ENCODE measurements around the gene MRGPRD. TPM values are rescaled to one million over a fixed set of nuclear protein-coding genes. Genes with fewer than 3 reads are reported as not detected.

The MRGPRD gene
- total RNA-seq, 1 experiment from 2014 or later, result not detected

GRCh38 chr11:68932933-68933577 lies 47.7 kb downstream of the MRGPRD start:
- Histone ChIP-seq H3K4me3 (no peak overlapping the region), H3K27ac (no peak overlapping the region), H3K36me3 (ENCODE audit: low read depth) (no peaks in the 10 kb centered on the region), H4K20me1 (ENCODE audit: insufficient read depth) (no peaks in the 10 kb centered on the region), H3K9me3 (ENCODE audit: insufficient read depth, low read depth) (no peaks in the 10 kb centered on the region), H3K79me2 (ENCODE audit: low read depth) (no peaks in the 10 kb centered on the region), H3K4me1 (replicated peaks; ENCODE audit: insufficient read depth) (no peaks in the 10 kb centered on the region), H2AFZ (no peak overlapping the region), H3K4me2 (no peak overlapping the region), H3K27me3 (ENCODE audit: insufficient read depth, low read depth) (no peaks in the 10 kb centered on the region), H3K9me2 (ENCODE audit: insufficient read depth) (no peaks in the 10 kb centered on the region), H3F3A (ENCODE audit: insufficient read depth, low read depth) (no peaks in the 10 kb centered on the region)
- DNase-seq, result no peak
- CTCF ChIA-PET, result no interaction called here
- TF ChIP-seq EZH2 (IDR thresholded peaks at IDR 0.05; ENCODE audit: low read depth), result no peak
- TF ChIP-seq, protein P1, sequence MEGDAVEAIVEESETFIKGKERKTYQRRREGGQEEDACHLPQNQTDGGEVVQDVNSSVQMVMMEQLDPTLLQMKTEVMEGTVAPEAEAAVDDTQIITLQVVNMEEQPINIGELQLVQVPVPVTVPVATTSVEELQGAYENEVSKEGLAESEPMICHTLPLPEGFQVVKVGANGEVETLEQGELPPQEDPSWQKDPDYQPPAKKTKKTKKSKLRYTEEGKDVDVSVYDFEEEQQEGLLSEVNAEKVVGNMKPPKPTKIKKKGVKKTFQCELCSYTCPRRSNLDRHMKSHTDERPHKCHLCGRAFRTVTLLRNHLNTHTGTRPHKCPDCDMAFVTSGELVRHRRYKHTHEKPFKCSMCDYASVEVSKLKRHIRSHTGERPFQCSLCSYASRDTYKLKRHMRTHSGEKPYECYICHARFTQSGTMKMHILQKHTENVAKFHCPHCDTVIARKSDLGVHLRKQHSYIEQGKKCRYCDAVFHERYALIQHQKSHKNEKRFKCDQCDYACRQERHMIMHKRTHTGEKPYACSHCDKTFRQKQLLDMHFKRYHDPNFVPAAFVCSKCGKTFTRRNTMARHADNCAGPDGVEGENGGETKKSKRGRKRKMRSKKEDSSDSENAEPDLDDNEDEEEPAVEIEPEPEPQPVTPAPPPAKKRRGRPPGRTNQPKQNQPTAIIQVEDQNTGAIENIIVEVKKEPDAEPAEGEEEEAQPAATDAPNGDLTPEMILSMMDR (conservative IDR thresholded peaks at IDR 0.05), result no peak
- BruUV-seq (replicated peaks), result no TSS peak
- POLR2A ChIA-PET (ENCODE audit: unreplicated experiment), result no interaction called here
- intact Hi-C loops (cut with micrococcal nuclease; ENCODE audit: unreplicated experiment), result no loop called here

DNA sequence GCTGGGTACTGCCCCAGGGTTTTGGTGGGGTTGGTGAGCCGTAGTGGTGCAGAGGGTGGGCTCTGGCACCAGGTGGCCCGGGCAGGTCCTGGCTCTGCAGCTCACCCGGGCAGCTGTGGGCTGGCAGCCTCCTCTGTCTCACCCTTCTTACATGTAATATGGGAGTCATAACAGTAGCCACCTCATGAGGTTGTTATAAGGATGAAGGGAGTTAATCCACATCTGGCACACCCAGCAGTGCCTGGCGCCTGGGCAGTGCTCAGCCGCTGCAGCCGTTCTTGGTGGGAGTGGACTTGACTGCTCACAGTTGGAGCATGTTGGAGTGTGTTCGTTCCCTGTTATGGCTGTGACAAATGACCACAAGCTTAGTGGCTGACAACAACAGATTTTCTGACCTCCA lies 48.4 kb downstream of the MRGPRD start:
- Histone ChIP-seq H4K20me1 (ENCODE audit: insufficient read depth) (no peaks in the 10 kb centered on the region), H3K4me2 (no peak overlapping the region), H3K4me1 (replicated peaks; ENCODE audit: insufficient read depth) (no peaks in the 10 kb centered on the region), H3K9me2 (ENCODE audit: insufficient read depth) (no peaks in the 10 kb centered on the region), H3K79me2 (ENCODE audit: low read depth) (no peaks in the 10 kb centered on the region), H2AFZ (no peak overlapping the region), H3K36me3 (ENCODE audit: low read depth) (peaks cover 5% of the 10 kb centered on the region; the same call in 1 of the 2 replicates), H3K4me3 (no peak overlapping the region), H3K9me3 (ENCODE audit: insufficient read depth, low read depth) (no peaks in the 10 kb centered on the region), H3K27me3 (ENCODE audit: insufficient read depth, low read depth) (no peaks in the 10 kb centered on the region), H3F3A (ENCODE audit: insufficient read depth, low read depth) (no peaks in the 10 kb centered on the region), H3K27ac (no peak overlapping the region)
- CTCF ChIA-PET, result no interaction called here
- POLR2A ChIA-PET (ENCODE audit: unreplicated experiment), result no interaction called here
- intact Hi-C loops (cut with micrococcal nuclease; ENCODE audit: unreplicated experiment), result no loop called here
- BruUV-seq (replicated peaks), result no TSS peak
- DNase-seq, result no peak
- TF ChIP-seq, protein P1 (conservative IDR thresholded peaks at IDR 0.05), result no peak

- Histone ChIP-seq H3K79me2 (ENCODE audit: low read depth) (no peaks in the 10 kb centered on the region), H3F3A (ENCODE audit: insufficient read depth, low read depth) (no peaks in the 10 kb centered on the region), H4K20me1 (ENCODE audit: insufficient read depth) (no peaks in the 10 kb centered on the region), H2AFZ (no peak overlapping the region), H3K9me3 (ENCODE audit: insufficient read depth, low read depth) (no peaks in the 10 kb centered on the region), H3K27me3 (ENCODE audit: insufficient read depth, low read depth) (no peaks in the 10 kb centered on the region), H3K4me1 (replicated peaks; ENCODE audit: insufficient read depth) (no peaks in the 10 kb centered on the region), H3K4me3 (no peak overlapping the region), H3K36me3 (ENCODE audit: low read depth) (peaks cover 9% of the 10 kb centered on the region; the same call in 1 of the 2 replicates), H3K4me2 (no peak overlapping the region), H3K9me2 (ENCODE audit: insufficient read depth) (no peaks in the 10 kb centered on the region), H3K27ac (no peak overlapping the region)
- TF ChIP-seq, protein P1 (conservative IDR thresholded peaks at IDR 0.05), result no peak
- no peak for TF ChIP-seq EZH2 (IDR thresholded peaks at IDR 0.05; ENCODE audit: low read depth)
- no TSS peak for BruUV-seq (replicated peaks)
- POLR2A ChIA-PET (ENCODE audit: unreplicated experiment), result no interaction called here
- intact Hi-C loops (cut with micrococcal nuclease; ENCODE audit: unreplicated experiment), result no loop called here
- no peak for DNase-seq
- CTCF ChIA-PET, result no interaction called here
These were observed 48.9 kb downstream of the MRGPRD start for GRCh38 chr11:68931911-68932310.

Measured in PC-9 (cell line).